ENCODE data around the gene TFF3.

The TFF3 gene

GRCh38 chr21:42286416-42286815 lies 28.8 kb downstream of the TFF3 start:
- DNase-seq, result no peak

DNA sequence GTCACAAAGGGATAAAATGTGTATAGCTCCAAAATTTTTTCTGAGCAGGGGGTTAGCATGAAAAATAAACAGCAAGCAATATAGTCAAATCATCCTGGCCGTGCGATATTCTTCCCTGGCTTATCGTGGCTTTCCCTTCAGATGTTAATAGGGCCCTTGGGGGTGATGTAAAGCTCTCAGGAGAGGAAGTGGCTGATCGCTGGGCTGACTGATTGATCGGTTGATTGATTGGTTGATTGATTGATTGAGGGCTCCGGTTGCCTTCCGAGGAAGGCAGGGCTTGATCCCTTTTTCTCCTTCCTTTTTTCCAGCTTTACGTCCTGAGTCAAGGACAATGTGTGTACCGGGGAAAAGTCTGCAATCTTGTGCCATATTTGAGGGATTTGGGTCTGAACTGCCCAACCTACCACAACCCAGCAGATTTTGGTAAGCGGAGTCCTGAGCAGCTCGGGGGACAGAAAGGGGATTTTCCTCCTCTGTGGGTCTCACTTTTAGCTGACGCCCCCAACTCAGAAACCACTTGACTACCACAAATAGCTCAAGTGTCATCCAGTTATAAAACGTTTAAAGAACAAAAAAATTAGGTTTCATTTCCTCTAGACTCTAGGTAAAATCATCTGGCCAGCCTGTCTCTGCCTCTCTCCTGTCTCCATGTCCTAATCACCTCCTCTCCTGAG lies 29.5 kb downstream of the TFF3 start:
- DNase-seq, result no peak

DNA sequence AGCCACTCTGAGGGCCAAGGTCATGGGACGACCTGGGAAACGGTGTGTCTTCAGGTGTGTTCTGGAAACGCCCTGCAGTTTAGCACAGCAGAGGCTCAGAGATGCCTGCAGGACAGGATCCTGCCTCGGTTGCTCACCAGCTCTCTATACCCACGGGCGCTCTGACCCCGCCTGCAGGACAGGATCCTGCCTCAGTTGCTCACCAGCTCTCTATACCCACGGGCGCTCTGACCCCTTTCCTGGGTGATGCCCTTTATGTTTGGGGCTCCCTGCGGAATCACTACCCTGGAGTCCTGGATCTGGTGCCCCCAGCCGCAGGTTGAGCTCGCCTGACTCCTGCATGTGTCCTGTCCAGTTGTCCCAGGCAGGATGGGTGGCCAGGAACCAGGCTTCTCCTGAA lies 32.5 kb downstream of the TFF3 start:
- no peak for DNase-seq

GRCh38 chr21:42282021-42282420 lies 33.2 kb downstream of the TFF3 start:
- DNase-seq, result no peak

DNA sequence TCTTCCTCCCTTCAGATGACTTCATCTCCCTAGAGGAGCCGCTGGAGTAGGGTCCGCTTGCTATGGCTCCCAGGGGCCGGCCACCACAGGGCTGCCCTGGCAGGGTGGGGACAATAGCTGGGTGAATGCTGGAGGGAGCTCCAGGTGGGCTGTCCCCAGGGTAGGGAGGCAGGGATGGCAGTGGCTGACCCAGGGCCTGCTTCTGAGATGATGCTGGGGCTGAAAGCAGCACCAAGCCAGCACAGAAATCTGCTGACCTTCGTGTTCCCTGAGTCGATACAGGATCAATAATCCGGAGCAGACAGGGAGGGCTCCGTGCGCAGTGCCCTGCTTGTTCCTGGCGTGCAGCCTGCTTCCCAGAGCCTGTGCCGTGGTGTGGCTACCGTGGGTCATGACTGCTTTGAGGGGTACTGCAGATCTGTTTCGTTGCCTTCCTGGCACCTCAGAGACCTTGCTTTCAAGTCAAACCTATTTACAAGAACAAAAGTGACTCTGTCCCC lies 34.0 kb downstream of the TFF3 start:
- no peak for DNase-seq

DNA sequence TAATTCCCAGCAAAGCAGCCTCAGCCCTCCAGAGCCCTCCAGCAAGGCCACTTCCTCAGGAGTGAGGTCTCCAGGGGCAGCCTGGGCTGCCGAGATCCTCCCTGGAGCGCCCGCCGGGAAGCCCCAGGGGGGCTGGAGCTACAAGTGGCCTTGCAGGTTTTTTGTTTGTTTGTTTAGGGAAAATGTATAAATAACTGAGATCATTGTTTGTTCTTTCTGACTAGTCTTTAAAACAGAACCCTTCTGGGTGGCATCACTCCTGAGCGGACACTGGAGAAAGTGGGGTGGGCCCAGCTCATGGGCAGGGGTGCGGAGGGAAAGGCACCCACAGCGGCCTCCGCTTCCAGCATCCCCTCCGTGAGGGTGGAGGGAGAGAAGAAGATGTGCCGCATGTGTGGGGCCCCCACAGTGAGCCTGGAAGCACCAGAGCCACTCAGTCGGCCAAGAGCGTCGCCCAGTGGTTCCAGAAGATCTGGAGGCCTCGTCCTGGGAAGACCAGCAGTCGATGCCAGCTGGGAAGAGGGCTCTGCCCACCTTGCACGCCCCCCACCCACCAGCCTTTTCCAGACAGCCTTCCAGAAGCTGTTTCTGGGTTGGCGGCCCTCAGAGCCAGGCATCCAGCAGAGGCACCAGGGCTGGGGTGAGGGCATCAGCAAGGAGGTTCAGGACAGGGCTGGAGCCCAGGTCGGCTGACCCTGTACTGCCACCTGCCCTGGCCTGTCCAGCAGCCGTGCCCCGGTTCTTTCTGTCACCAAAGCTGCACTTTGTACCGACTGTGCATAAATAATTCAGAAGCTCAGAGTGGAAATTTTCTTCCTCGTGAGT lies 34.6 kb downstream of the TFF3 start:
- no peak for DNase-seq

GRCh38 chr21:42279888-42280287 lies 35.3 kb downstream of the TFF3 start:
- DNase-seq, result no peak

DNA sequence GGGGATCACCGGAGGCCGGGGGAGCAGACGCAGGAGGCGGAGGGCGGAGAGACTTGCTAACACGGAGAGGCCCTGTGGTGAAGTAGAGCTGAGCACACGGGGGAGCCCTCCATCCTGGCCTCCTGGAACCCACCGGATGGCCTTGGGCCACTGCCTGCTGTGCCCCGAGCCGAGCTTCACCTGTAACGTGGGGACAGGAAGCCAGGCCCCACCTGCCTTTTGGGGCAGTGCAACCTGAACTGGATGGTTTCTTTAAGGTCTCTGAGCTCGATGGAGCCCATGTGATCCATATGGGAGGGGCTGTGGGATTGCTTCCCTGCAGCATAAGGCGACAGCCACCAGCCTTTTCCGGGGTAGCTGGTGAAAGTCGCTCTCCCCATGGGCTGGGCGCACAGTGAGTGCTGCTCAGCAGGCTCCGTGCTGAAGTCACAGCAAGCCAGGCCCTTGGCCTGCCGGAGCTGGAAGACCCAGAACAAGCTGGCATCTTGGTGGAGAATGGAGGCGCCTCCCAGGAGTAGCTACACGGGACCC lies 35.8 kb downstream of the TFF3 start:
- no peak for DNase-seq

DNA sequence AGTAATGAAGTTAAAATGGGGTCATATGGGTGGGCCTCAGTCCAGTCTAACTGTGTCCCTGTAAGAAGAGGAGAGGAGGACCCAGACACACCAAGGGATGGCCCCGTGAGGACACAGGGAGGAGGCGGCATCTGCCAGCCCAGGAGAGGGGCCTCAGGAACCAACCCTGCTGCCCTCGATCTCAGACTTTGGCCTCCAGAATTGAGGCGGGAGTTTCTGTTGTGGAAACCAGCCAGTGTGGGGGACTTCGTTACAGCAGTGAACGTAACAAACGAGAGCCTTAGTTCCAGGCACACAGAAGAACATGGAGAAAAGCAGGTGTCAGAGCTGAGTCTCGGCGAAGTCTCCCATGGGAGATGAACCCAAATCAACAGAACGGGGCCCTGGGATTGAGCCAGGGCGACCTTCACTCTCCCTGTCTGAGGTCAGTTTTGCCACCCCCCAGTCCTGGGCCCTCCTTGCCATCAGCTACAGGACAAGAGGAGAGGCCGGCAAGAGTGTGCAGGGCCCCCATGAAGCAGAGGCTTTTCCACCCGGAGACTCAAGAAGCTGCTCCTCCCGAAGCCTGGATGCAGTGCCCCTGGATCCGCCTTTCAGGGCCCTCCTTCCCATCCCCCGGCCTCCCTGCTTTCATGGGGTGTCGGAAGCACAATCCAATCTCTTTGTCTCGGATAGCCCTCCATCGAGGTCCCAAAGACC lies 36.6 kb downstream of the TFF3 start:
- no peak for DNase-seq

GRCh38 chr21:42277593-42277992 lies 37.6 kb downstream of the TFF3 start:
- DNase-seq, result no peak

DNA sequence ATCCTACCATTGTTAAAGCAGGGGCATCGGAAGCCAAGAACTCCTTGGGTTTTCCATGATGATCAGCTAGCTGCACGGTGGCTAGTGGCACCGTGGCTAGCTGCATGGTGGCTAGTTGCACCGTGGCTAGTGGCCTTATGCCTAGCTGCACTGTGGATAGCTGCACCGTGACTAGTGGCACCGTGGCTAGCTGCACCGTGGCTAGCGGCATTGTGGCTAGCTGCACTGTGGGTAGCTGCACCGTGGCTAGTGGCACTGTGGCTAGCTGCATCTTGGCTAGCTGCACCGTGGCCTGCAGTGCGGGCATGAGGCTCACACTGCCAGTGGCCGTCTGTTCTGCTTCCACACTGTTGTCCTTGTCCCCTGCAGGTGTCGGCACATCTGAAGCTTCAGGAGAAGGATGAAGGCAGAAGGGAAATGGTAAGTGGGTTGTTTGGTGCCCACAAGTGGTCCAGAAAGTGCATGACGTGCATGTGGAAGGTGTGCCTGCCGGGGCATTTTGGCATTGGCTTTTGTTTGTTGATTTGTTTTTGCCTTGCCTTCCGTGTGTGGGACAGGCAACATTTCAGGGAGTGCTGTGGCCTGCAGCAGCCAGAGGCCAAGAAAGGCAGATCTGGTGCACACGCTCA lies 38.6 kb downstream of the TFF3 start:
- DNase-seq, result no peak

GRCh38 chr21:42276076-42276475 lies 39.1 kb downstream of the TFF3 start:
- no peak for DNase-seq

GRCh38 chr21:42272984-42273600 lies 42.1 kb downstream of the TFF3 start:
- no peak for DNase-seq

- DNase-seq, result no peak
Observed at GRCh38 chr21:42272109-42272962, 42.9 kb downstream of the TFF3 start.

DNA sequence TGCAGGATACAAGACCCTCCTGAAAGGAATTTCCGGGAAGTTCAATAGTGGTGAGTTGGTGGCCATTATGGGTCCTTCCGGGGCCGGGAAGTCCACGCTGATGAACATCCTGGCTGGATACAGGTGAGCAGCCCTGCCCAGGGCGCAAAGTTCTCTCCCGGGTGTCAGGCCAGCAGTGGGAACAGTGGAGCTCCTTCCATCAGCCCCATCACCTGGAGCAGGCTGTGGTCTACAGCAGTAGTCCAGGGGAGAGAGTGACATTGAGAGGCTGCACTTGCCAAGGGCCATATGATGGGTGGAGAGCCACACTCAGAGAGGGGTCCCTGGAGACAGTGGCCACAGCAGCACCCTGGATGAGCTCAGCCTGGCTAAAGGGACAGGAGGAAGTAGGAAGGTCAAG lies 44.1 kb downstream of the TFF3 start:
- DNase-seq, result no peak

DNA sequence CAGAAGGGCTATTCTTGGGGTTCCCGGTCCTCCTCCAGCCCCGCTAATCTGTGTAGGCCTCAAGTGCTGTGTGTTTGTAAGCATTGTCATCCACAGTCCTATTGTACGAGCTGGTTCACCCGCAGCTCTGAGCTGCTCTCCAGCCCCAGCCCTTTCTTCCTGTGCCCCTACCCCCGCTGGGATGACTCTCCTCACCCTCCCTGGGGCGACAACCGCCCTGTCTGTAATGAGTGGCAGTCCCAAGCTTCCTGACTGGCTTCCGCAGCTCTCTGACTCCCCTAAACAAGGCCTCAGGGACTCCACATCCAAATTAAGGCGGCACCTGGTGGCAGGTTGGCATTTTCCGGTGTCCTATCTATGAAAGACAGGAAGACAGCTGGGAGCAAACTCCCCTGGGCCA lies 45.8 kb downstream of the TFF3 start:
- DNase-seq, result no peak

DNA sequence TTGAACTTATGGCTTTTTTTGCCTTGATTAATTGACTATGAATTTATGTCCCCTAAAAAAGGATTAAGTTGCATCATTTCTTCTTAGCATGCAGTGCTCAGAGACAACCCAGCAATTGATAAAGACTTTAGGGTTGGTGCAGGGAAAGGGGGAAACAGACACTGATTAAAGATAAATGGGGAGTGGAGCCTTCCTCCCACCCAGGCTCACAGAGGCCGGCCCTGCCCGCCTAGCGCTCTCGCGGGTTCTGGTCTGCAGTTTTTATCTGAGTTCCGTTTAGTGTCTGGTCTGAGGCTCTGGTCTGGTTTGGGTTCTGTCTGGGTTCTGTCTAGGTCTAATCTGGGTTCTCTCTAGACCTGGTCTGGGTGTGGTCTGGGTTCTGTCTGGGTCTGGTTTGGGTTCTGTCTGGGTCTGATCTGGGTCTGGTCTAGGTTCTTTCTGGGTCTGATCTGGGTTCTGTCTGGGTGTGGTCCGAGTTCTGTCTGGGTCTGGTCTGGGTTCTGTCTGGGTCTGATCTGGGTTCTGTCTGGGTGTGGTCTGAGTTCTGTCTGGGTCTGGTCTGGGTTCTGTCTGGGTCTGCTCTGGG lies 48.1 kb downstream of the TFF3 start:
- DNase-seq, result no peak

DNA sequence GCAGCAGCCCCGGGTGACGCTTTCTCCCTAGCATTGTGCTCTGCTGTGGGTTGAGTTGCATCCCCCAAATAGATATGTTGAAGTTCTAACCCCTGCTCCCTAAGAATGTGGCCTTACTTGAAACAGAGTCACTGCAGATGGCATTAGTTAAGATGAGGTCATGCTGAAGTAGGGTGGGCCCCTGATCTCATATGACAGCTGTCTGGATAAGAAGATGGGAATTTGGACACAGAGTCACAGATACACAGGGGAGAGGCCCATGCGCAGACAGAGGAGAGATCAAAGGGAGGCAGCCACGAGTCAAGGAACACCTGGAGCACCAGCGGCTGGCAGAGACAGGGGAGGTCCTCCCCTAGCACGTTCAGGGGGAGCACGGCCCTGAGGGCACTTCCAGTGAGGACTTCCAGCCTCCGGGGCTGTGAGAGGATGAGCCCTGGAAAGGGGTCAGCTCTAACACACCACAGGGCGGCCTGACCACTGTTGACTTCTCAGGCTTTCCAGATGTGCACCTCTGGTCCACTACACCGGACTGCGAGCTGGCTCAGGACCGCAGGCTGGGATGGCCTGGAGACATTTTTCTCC lies 49.9 kb downstream of the TFF3 start:
- DNase-seq, result no peak

- DNase-seq, result no peak
Observed at GRCh38 chr21:42264245-42265195, 50.7 kb downstream of the TFF3 start.
